IPS DF 4.7 (cell line): ENCODE data around the gene PLPPR4.
"Not testable (repeated sequence)": the region's sequence is repeated elsewhere in the genome, so short reads cannot be mapped to it uniquely, and the experiment has no call there.

Experiments
- DNase-seq: peaks from one replicate; pipeline ENCODE4 v3.0.0-alpha.2; 2013; ENCODE audit warnings: low spot score; ENCODE audit errors: extremely low read depth

PLPPR4 gene, protein sequence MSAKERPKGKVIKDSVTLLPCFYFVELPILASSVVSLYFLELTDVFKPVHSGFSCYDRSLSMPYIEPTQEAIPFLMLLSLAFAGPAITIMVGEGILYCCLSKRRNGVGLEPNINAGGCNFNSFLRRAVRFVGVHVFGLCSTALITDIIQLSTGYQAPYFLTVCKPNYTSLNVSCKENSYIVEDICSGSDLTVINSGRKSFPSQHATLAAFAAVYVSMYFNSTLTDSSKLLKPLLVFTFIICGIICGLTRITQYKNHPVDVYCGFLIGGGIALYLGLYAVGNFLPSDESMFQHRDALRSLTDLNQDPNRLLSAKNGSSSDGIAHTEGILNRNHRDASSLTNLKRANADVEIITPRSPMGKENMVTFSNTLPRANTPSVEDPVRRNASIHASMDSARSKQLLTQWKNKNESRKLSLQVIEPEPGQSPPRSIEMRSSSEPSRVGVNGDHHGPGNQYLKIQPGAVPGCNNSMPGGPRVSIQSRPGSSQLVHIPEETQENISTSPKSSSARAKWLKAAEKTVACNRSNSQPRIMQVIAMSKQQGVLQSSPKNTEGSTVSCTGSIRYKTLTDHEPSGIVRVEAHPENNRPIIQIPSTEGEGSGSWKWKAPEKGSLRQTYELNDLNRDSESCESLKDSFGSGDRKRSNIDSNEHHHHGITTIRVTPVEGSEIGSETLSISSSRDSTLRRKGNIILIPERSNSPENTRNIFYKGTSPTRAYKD

DNA sequence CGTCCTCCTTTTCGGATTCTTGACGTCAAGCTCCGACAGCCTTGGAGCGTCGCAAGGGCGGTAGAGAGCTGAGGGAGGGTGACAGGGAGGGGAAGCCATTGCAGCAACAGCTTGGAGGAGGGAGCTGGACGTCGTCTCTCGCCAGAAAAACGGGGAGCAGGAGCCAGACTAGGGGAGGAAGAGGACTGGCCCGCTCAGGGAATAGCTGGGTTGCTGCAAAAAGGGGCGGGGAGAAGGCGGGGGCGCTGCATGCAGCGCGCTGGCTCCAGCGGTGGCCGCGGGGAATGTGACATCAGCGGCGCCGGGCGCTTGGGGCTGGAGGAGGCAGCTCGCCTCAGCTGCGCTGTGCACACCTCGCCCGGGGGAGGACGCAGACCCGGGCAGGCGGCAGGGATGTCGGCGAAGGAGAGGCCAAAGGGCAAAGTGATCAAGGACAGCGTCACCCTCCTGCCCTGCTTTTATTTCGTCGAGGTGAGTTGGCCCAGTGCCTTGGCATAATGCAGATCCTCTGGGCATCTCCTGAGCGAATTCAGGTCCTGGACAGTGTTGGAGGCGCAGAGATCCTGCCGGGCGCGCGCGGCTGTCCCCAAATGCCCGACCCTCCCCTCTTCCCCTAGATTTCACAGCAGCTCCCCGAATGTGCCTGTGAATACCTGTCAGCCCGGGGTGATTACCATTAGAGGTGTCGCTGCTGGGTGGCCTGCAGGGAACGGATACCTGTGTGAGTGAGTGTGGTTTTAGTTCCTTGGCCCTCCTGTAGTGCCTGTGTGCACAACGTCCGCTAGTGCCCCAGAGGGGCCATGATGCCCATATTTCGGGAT lies at the start of gene PLPPR4:
TSS of gene PLPPR4 (plus strand) at position 292 of the 821 bp plus-strand sequence. CDS start at position 394, 102 bp downstream.
- no peak for DNase-seq

- no peak for DNase-seq
These were observed 47.3 kb upstream of the PLPPR4 start for GRCh38 chr1:99216956-99217355.

DNA sequence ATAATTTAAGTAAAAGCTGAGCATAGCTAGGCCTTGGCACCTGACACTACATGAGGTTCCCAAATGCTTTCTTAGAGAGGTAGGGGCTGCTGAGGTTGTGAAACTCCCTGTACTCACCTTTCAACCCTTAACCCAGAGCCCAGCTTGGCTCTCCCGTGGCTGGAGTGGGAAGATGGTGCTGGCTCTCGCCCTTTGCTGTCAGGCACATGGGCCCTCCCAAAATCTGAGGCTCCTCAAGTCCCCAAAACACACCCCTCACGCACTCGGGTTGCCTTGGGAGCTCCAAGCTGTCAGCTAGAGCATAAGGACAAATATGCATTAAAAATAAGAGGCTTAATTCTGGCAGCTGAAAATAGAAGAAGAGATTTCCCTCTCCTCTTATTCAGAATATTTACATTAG lies 46.7 kb upstream of the PLPPR4 start:
- DNase-seq = no peak

DNA sequence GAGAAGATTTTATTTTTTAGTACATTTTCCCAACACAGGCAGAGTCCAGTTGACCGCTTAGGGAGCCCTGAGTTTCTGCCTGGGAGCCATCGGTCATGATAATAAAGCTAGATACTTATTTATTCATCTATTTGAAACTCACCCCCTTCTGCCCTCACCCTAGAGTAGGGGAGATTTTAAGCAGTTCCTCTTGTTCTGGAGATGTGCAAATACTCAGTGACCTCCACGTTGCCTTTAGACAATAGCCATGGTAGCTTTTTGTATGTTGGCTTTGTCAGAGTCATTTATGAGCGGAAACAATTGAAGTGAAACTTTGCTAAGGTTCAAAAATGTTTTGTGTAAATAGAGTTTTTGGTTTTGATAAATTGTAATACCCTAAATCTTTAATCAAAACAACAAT lies 45.7 kb upstream of the PLPPR4 start:
- DNase-seq = no peak

DNA sequence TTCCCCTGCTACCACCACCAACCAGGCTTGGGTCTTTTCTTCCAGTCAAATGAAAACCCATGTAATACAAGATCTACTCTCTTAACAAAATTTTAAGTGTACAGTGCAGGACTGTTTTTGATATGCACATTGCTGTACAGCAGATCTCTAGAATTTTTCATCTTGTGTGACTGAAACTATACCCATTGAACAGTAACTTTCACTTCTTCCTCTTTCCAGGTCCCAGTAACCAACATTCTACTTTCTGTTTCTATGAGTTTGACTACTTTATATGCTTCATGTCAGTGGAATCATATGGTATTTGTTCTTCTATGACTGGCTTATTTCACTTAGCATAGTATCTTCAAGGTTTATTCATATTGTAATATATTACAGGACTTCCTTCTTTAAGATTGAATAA lies 45.3 kb upstream of the PLPPR4 start:
- DNase-seq = no peak

- DNase-seq = no peak
These were observed 37.0 kb upstream of the PLPPR4 start for GRCh38 chr1:99227056-99227897.

DNA sequence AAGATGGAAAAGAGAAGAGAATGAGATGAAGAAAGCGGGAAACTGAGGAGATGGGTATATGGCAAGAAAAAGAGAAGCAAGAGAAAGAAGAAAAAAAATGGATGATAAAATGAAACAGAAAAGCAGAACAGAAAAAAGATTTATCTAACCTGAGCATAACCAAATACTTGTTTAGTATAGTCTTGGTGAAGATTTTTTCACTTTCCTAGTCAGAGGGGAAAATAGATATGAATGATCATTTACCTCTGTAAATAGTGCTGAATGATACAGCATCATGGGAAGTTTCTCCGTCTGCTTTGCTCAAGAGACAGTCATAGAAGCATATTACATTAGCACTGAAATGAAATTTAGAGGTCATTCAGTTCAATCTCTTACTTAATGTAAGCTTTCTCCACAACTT lies 36.1 kb upstream of the PLPPR4 start:
- no peak for DNase-seq

- DNase-seq = no peak
These were observed 35.2 kb upstream of the PLPPR4 start for GRCh38 chr1:99229122-99229521.

GRCh38 chr1:99230695-99231094 lies 33.6 kb upstream of the PLPPR4 start:
- no peak for DNase-seq

DNA sequence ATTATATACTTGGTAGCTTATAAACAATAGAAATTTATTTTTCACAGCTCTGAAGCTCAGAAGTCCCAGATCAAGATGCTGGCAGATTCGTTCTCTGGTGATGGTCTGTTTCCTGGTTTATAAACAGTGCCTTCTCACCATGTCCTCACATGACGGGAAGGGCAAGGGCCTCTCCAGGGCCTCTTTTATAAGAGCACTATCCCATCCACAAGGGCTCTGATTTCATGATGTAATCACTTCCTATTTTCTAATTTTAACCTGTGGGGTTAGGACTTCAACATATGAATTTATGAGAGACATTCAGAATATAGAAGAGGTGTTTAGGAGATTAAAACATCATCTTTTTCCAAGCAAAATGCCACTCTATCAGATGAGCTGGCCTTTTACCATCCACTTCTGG lies 32.1 kb upstream of the PLPPR4 start:
- DNase-seq = no peak

- DNase-seq = no peak
These were observed 30.8 kb upstream of the PLPPR4 start for GRCh38 chr1:99233446-99233845.

- DNase-seq = no peak
These were observed 27.5 kb upstream of the PLPPR4 start for GRCh38 chr1:99236756-99237155.

DNA sequence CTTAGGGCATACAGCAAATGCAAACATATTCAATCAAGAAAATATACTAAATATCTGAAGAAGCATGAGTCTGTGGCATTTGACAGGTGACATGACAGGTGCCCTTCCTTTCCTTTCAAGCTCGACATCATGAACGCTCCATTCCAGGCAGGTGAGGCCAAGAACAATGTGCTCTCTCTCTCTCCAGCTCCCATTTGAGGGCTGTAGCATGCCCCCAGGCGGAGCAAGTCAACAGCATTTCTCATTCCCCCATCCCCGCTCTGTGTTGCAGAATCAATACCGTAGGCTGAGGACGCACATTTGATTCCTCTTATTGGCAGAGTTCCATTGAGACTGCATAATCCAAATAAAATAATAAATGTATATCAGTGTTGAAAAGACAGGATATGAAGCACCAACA lies 24.6 kb upstream of the PLPPR4 start:
- no peak for DNase-seq

GRCh38 chr1:99240621-99241020 lies 23.7 kb upstream of the PLPPR4 start:
- DNase-seq = no peak

- no peak for DNase-seq
These were observed 18.1 kb upstream of the PLPPR4 start for GRCh38 chr1:99246152-99246551.

DNA sequence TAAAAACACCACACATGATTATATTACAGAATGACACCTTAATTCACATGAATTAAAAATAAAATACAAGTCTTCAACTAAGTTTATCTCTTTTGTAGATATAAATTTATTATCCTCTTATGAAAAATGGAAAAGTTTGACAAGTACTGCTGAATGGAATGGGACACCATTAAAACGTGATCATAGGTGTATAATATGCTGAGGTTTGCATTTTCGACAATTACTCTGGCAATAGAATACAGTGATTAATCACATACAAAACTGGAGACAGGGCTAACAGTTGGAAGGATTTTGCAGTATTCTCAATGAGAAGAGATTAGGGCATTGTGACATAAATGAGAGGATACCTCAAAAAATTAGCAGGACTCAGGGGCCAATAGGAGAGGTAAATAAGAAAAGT lies 17.1 kb upstream of the PLPPR4 start:
- no peak for DNase-seq

- DNase-seq = no peak
These were observed 13.6 kb upstream of the PLPPR4 start for GRCh38 chr1:99250728-99251127.

DNA sequence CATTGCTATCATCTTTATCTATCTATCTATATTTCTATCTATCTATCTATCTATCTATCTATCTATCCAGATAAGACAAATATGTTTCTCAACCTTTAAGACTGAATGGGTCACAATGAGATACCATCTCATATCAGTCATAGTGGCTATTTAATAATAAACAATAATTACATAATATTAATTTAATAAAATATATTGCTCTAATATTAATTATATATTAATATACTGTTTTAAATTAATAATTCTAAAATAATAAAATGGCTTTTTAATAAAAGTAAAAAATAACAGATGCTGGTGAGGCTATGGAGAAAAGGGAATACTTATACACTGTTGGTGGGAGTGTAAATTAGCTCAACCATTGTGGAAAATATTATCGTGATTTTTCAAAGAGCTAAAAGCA lies 13.0 kb upstream of the PLPPR4 start:
- no peak for DNase-seq

GRCh38 chr1:99252630-99253029 lies 11.7 kb upstream of the PLPPR4 start:
- DNase-seq = no peak

GRCh38 chr1:99260402-99260801 lies 3.9 kb upstream of the PLPPR4 start:
- DNase-seq = not testable (repeated sequence)

GRCh38 chr1:99265124-99265523 lies 832 bp downstream of the PLPPR4 start:
- no peak for DNase-seq
